Measurements from ENCODE around the gene SNRNP200.

Gene SNRNP200

GRCh38 chr2:96231316-96231715, 74.0 kb downstream of the SNRNP200 start:
- Histone ChIP-seq H3K36me3 (replicated peaks; ENCODE audit: insufficient read depth, low read length) (no peaks in the 10 kb centered on the region), H3K27me3 (replicated peaks; ENCODE audit: insufficient read depth, low read length) (no peaks in the 10 kb centered on the region), H3K9me3 (replicated peaks; ENCODE audit: insufficient read depth, low read length) (no peaks in the 10 kb centered on the region), H3K9me2 (replicated peaks; ENCODE audit: insufficient read depth, low read length) (no peaks in the 10 kb centered on the region), H3K9ac (ENCODE audit: low read length) (no peak overlapping the region), H3F3A (ENCODE audit: insufficient read depth, low read length) (peaks cover 8% of the 10 kb centered on the region; the same call in 1 of the 2 replicates), H4K20me1 (ENCODE audit: insufficient read depth, low read length) (no peaks in the 10 kb centered on the region), H3K4me3 (ENCODE audit: low read length) (no peak overlapping the region), H3K4me1 (ENCODE audit: low read length) (peaks cover 12% of the 10 kb centered on the region), H2AFZ (ENCODE audit: low read length) (no peak overlapping the region), H3K4me2 (ENCODE audit: low read depth, low read length) (no peak overlapping the region), H3K27ac (ENCODE audit: low read length) (no peak overlapping the region), H3K79me2 (ENCODE audit: low read length) (peaks cover 7% of the 10 kb centered on the region)
- no peak for DNase-seq
- no peak for TF ChIP-seq EZH2phosphoT487 (IDR thresholded peaks at IDR 0.05; ENCODE audit: low read length)
- no peak for TF ChIP-seq EZH2 (optimal IDR thresholded peaks at IDR 0.05; ENCODE audit: low read depth, low read length)
- no peak for TF ChIP-seq CTCF (IDR thresholded peaks at IDR 0.05; ENCODE audit: low read length)

DNA sequence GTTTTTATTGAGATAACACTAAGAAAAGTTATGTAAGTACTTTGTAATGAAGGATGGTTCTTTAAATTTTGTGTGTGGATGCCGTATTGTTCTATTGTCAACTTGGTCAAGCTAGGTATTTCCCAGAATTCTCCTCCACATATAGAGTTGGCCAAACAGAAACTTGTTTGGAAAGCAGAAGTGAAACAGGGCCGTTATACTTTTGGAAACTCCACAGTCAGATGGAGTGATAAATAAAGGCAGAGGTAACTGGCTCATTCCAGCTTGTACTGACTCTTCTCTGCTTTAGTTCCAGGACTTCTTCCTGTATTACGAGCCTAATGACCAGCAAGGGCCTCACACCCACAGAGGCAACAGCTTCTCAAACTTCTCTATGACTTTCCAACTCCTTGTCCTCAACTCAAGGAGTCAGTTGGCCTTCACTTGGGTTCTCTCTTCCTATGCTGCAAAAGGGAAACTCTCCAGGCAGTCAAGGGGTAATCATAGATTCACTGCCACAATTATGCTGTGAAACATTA, 80.3 kb downstream of the SNRNP200 start:
- peak overlapping the region; percentile 22; the same call in 1 of the 2 replicates for H3K4me3 ChIP-seq (ENCODE audit: low read length)
- no peaks in the 10 kb centered on the region for H3K9me3 ChIP-seq (replicated peaks; ENCODE audit: insufficient read depth, low read length)
- H3K27me3 ChIP-seq (replicated peaks; ENCODE audit: insufficient read depth, low read length) = no peaks in the 10 kb centered on the region
- peaks cover 16% of the 10 kb centered on the region for H3F3A ChIP-seq (ENCODE audit: insufficient read depth, low read length)
- peak overlapping the region; percentile 52 for H2AFZ ChIP-seq (ENCODE audit: low read length)
- H3K4me2 ChIP-seq (ENCODE audit: low read depth, low read length) = peak overlapping the region; percentile 68
- peak overlapping the region; percentile 91 for H3K27ac ChIP-seq (ENCODE audit: low read length)
- TF ChIP-seq CTCF (IDR thresholded peaks at IDR 0.05; ENCODE audit: low read length) (no peak), EZH2phosphoT487 (IDR thresholded peaks at IDR 0.05; ENCODE audit: low read length) (no peak), EZH2 (optimal IDR thresholded peaks at IDR 0.05; ENCODE audit: low read depth, low read length) (no peak)
- DNase-seq = peak; percentile 70
- no peaks in the 10 kb centered on the region for H3K36me3 ChIP-seq (replicated peaks; ENCODE audit: insufficient read depth, low read length)
- H4K20me1 ChIP-seq (ENCODE audit: insufficient read depth, low read length) = no peaks in the 10 kb centered on the region
- no peaks in the 10 kb centered on the region for H3K9me2 ChIP-seq (replicated peaks; ENCODE audit: insufficient read depth, low read length)
- peaks cover 14% of the 10 kb centered on the region for H3K4me1 ChIP-seq (ENCODE audit: low read length)
- H3K79me2 ChIP-seq (ENCODE audit: low read length) = peaks cover 7% of the 10 kb centered on the region
- H3K9ac ChIP-seq (ENCODE audit: low read length) = peak overlapping the region; percentile 59
